Ovary (tissue), 9 donors: ENCODE measurements around the gene CYTL1. TPM values are rescaled to one million over a fixed set of nuclear protein-coding genes. Genes with fewer than 3 reads are reported as not detected.

ENCODE experiments used
- DNase-seq, 5 donors: peaks; one replicate each; pipeline ENCODE4 v3.0.0-alpha.2; 2019 to 2020
- H3K27ac ChIP-seq, 2 donors: fragments of 200-600 bp; one replicate each; pipeline versions ENCODE4 v1.5.1 to v1.8.0; 2019 to 2022
- H3K27me3 ChIP-seq: fragments of 200-600 bp; one replicate; pipeline ENCODE4 v1.8.0; 2022
- H3K36me3 ChIP-seq: fragments of 200-600 bp; sonication (generic); one replicate; pipeline ENCODE4 v1.5.1; 2019
- H3K4me1 ChIP-seq: one replicate; pipeline ENCODE4 v1.8.1; 2013; ENCODE audit warnings: mild to moderate bottlenecking, moderate library complexity; ENCODE audit not compliant: insufficient read depth
- H3K4me3 ChIP-seq: fragments of 200-600 bp; sonication (generic); one replicate; pipeline ENCODE4 v1.5.1; 2017
- H3K9me3 ChIP-seq, 2 donors: fragments of 200-600 bp in 1 of 2; sonication (generic) in 1 of 2; one replicate each; pipeline versions ENCODE4 v1.5.1 to v1.8.1; 2013 to 2019; ENCODE audit warnings: mild to moderate bottlenecking in 1 of 2, moderate library complexity in 1 of 2
- CTCF ChIP-seq, 3 donors: fragments of 450-650 bp in 2 of 3; fragments of 200-600 bp in 1 of 3; IDR thresholded peaks; one replicate each; pipeline versions ENCODE4 v1.5.1 to v1.8.0; 2016 to 2022; ENCODE audit warnings: antibody characterized with exemption in 3 of 3, mild to moderate bottlenecking in 1 of 3
- EP300 ChIP-seq: sonication (generic); formaldehyde crosslinking; IDR thresholded peaks from one replicate; pipeline ENCODE4 v1.6.1; 2017; ENCODE audit warnings: antibody characterized with exemption
- POLR2A ChIP-seq: fragments of 450-650 bp; IDR thresholded peaks from one replicate; pipeline ENCODE4 v1.6.1; 2017; ENCODE audit warnings: antibody characterized with exemption, mild to moderate bottlenecking, moderate library complexity
- WGBS, 3 donors: extraction: QIAGEN DNeasy Blood & Tissue Kit in 1 of 3; methylation state at CpG; one replicate each; pipeline versions ENCODE4 v1.1.5 to v1.1.7; 2013 to 2017; 5-methylcytosine and 5-hydroxymethylcytosine counted together
- intact Hi-C, 4 donors: fragments of 100-400 bp; cut with DNase I; formaldehyde crosslinking; loops; one replicate each; pipeline versions ENCODE4 v1.11.0 to v1.15.1; 2022 to 2023
- polyA plus RNA-seq, 2 donors: library from polyadenylated mRNA; stranded (reverse); fragments of 200-250 nt in 1 of 2; fragments of 350-450 nt in 1 of 2; fragmentation: Illumina TruSeq in 1 of 2; extraction: RNeasy Lipid Tissue Mini Kit (QIAGEN cat#74804) in 1 of 2; gene quantifications; one replicate each; pipeline ENCODE4 v1.2.3, GENCODE V29; 2013 to 2014
- total RNA-seq, 7 donors: library from RNA; depleted of rRNA in 2 of 7; stranded (reverse); fragments of >200 nt in 2 of 7; fragmentation: NEBNext Ultra II Directional in 3 of 7; extraction: Animal tissue kit (Norgen Biotek cat#: 25700) in 3 of 7; gene quantifications; one replicate each; pipeline versions ENCODE4 v1.1.0 to v1.2.4, GENCODE V29; 2016 to 2023
- donor health status: DM: no; HTN: no; CAD: no; lungs with moderate emphysema.
- donor health status: DM: no; HTN: no; CAD: no.
- donor health status: Bipolar disorder and iron deficiency.
- donor health status: DM: yes; HTN: yes; CAD: no.
- donor health status: DM: no; HTN: no; CAD: no.
- donor health status: DM: yes; HTN: yes; CAD: no.

Gene CYTL1
- total and polyA plus RNA-seq, 9 donors: 0.97 to 5.6 (median 1.6) TPM

DNA sequence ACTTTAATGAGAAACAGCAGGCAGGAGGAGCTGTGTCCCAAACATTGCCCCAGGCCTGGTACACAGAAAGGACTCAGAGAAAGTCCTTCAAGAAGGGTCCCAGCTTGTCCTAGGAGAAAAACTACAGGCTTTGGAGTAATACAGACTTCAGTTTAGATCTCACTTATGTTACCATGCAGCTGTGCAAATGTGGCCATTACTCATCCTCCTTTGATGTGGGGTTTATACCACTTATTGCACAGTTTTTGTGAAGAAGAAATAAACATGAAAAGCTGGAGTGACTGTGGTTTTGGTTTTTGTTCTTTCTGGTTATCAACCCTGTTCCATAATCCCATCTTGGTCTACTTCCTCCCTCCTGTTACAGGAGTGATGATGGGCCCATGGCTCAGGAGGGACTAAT lies 8.1 kb upstream of the CYTL1 start:
- Histone ChIP-seq H3K27ac (no peak overlapping the region), H3K27me3 (no peaks in the 10 kb centered on the region), H3K4me3 (no peak overlapping the region), H3K4me1 (no peaks in the 10 kb centered on the region), H3K36me3 (no peaks in the 10 kb centered on the region), H3K9me3 (no peaks in the 10 kb centered on the region)
- intact Hi-C loops: no loop called here
- TF ChIP-seq POLR2A: no peak
- no peak for DNase-seq

- H3K27me3 ChIP-seq: no peaks in the 10 kb centered on the region
- H3K36me3 ChIP-seq: no peaks in the 10 kb centered on the region
- DNase-seq: no peak
- H3K4me1 ChIP-seq: no peaks in the 10 kb centered on the region
- TF ChIP-seq POLR2A (no peak), EP300 (no peak), CTCF (IDR thresholded peaks at IDR 0.05) (no peak)
- H3K4me3 ChIP-seq: no peak overlapping the region
- no peak overlapping the region for H3K27ac ChIP-seq
- H3K9me3 ChIP-seq: no peaks in the 10 kb centered on the region
- intact Hi-C loops: no loop called here
- 92 to 94% (median 93%) methylated on average over 3 of the region's 3 CpGs for WGBS, 3 donors
Observed at GRCh38 chr4:5026371-5026770, 7.1 kb upstream of the CYTL1 start.

DNA sequence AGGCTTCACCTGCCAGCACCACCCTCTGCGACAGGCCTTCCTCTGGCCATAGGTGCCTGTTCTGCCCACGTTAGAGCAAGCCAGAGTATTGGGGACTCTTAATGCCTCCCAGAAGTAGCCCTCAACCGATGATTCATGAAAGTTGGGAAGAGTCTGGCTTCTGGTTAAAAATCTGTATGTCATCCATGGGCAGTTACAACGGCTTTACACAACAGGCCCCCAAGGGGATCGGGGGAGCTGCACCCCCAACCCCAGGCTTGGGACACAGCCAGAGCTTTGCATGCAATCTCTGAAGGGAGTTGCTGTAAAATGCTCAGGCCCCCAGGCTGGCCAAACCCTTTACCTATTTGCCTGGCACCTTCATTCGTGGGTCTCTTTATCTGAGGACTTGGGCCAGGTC lies 5.4 kb upstream of the CYTL1 start:
- Histone ChIP-seq H3K9me3 (no peaks in the 10 kb centered on the region), H3K27ac (no peak overlapping the region), H3K36me3 (no peaks in the 10 kb centered on the region), H3K4me1 (no peaks in the 10 kb centered on the region), H3K4me3 (no peak overlapping the region), H3K27me3 (no peaks in the 10 kb centered on the region)
- no peak for DNase-seq
- intact Hi-C loops: no loop called here
- TF ChIP-seq EP300 (no peak), POLR2A (no peak), CTCF (IDR thresholded peaks at IDR 0.05) (no peak)
- WGBS, 3 donors: 65 to 77% (median 70%) methylated on average over 5 to 6 of the region's 6 CpGs

DNA sequence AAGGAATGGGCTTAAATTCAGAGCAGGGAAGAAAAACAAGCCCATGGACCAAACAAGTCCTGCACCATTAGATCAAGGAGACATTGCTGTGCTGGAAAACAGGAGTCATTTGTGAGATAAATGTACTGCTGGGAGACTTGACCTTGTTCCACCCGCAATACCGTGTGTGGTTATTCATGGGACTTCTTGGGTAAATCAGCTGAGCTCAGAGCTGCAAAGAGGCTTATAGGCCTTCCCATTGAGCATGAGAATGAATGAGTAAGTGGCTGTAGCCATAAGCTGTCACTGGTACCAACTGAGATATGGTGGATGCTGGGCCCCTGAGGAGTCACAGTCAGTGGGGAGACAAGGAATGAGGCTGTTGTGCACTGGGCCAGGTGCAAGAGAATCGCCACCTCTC lies 2.3 kb upstream of the CYTL1 start:
- Histone ChIP-seq H3K4me1 (peaks cover 5% of the 10 kb centered on the region), H3K9me3 (no peaks in the 10 kb centered on the region), H3K27ac (no peak overlapping the region), H3K4me3 (no peak overlapping the region), H3K27me3 (no peaks in the 10 kb centered on the region), H3K36me3 (no peaks in the 10 kb centered on the region)
- 60 to 63% (median 60%) methylated on average over 3 of the region's 3 CpGs for WGBS, 3 donors
- no peak for DNase-seq
- intact Hi-C loops: no loop called here
- no peak for TF ChIP-seq CTCF (IDR thresholded peaks at IDR 0.05)
- no peak for TF ChIP-seq EP300
- no peak for TF ChIP-seq POLR2A

DNA sequence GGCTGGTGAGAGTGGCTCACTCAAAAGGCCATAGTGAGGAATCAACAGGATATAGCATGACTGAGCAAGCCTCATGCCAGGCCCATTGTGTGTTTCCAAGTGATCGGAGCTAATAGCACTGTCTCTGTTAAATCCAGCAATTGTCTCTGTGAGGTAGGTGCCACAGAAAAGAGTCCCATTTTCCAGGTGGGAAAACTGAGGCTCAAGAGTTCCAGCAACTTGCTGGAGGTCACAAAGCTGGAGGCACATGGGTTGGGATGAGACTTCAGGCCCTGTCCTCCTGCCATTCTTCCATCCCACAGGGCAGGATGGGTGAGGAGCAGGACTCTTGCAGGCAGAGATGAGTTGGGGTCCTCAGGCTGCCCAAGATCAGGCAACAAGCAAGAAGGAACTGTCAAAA lies 1.1 kb upstream of the CYTL1 start:
- TF ChIP-seq CTCF (IDR thresholded peaks at IDR 0.05): no peak
- no peak for TF ChIP-seq EP300
- peaks cover 5% of the 10 kb centered on the region for H3K4me1 ChIP-seq
- H3K36me3 ChIP-seq: no peaks in the 10 kb centered on the region
- no peak overlapping the region for H3K27ac ChIP-seq
- no peak overlapping the region for H3K4me3 ChIP-seq
- no peaks in the 10 kb centered on the region for H3K27me3 ChIP-seq
- 85 to 93% (median 86%) methylated on average over 1 of the region's 1 CpG for WGBS, 3 donors
- H3K9me3 ChIP-seq: no peaks in the 10 kb centered on the region
- no peak for DNase-seq
- intact Hi-C loops: no loop called here
